Hematopoietic multipotent progenitor cell (in vitro differentiated cells): ENCODE results near the gene UBN1. TPM values are rescaled to one million over a fixed set of nuclear protein-coding genes. Genes with fewer than 3 reads are reported as not detected.
"Not testable (repeated sequence)": the region's sequence is repeated elsewhere in the genome, so short reads cannot be mapped to it uniquely, and the experiment has no call there.

ENCODE experiments used
- DNase-seq, 3 donors: peaks; one replicate each; pipeline ENCODE4 v3.0.0-alpha.2; 2011 to 2015; ENCODE audit warnings: low read depth in 2 of 3, low spot score in 2 of 3
- total RNA-seq: library from RNA; depleted of rRNA; stranded (reverse); fragments of >200 nt; gene quantifications from one replicate; pipeline ENCODE4 v1.2.3, GENCODE V29; 2012

The UBN1 gene
- total RNA-seq, 1 donor = 30.4 TPM

DNA sequence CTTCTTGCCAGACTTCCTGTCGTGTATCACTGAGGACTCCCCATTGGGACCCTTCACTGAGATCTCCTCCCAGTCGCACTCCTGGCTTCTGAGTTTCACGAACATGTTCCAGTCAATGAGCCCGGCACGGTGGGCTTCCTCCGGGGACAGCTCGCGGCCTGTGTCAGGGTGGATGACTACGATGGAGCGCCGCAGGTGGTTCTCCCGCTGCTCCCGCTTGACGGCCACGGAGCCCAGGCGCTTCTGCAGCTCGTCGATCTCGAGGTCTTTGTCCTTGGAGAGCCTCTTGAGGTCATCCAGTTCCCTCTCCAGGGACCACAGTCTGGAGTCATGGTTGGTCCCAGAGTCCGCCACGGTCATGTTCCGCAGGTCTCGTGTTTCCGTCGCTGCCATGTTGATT lies 36.2 kb downstream of the UBN1 start:
- no peak for DNase-seq

- DNase-seq = no peak
Observed at GRCh38 chr16:4884209-4884608, 36.9 kb downstream of the UBN1 start.

DNA sequence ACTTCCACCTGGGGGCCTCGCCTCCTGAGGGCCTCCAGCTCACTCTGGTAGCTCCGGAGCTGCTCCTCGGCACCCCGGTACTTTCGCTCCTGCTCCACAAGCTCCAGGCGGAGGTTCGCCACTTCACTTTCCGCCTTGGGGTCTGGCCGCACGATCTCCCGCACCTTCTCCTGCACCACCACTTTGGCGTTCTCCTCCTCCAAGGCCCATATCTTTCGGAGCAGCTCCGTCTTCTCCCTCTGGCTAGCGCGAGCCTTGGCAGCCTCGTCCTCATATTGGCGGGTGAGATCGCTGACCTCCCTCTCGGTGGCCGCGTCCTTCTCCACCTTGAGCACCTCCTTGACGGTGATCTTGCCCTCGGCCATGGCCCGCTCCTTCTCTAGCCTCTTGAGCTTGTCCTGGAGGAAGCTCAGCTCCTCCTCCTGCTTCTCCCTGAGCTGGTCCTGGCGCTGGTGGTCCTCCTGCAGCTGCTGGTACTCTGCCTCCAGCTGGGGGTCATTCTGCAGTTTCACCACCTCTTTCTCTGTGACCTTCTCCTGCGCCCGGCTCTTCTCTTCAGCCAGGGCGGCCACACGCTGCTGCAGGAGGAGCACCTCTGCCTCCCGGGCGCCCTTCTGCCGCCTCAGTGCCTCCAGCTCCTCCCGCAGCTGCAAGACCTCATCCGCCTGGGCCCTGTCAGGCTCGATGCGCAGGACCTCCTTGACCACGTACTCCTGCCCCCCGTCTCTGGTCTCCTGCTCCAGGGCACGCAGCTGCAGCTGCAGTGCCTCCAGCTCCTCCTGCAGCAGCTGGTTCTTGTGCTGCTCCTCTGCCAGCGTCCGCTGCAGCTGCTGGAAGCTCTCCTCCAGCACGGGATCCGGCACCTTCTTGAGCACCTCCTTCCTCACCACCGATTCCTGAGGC lies 37.9 kb downstream of the UBN1 start:
- no peak for DNase-seq

GRCh38 chr16:4886151-4886550 lies 38.9 kb downstream of the UBN1 start:
- DNase-seq = no peak

DNA sequence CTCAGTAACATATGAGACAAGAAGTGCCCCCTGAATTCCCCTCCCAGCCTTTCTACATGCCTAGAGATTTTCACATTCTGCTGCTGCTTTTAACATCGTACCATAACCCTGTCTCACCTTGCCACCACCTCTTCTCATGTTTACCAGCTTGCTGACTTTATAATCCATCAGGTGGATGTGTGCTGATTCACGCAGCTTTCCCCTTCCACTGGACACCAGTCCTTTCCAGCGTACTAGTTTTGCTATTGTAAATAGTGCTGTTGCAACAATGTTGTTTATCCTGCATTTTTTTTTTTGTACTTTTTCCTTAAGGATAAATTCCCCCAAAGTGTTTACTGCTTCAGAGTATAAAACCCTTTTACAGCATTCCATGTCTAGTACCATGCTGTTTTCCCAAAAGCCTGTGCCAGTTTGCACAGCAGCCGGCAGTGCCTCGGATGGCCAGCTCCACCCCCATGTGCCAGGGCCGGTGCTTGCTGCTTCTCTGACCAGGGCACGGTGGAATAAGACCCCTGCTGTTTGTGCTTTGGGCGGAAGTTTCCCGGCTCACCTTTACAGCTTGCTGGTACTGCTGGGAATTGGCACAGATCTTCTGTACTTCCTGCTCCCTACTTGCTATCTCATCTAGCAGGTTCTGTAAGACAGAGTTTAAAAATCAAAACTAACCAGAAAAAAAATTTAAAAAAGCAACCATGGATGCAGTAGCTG lies 41.3 kb downstream of the UBN1 start:
- no peak for DNase-seq

DNA sequence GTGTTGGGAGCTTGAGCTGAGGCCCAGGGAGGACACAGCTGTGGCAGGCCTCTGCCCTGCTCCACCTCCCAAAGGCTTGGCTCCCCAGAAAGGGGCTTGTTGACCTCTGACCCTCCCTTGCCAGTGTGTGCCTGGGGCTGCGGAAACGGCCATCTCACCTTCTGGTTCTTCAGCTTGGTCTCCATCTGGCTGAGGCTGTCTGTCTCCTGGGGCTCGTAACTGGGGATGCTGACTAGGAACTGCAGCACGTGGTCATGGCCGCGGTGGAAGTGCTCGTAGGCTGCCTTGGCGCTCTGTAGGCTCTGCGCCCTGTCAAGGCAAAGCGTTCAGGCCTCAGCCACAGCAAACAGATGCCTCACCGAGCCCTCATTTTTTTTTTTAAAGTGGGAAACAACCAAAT lies 42.7 kb downstream of the UBN1 start:
- DNase-seq = no peak

- DNase-seq = no peak
Observed at GRCh38 chr16:4890686-4891085, 43.4 kb downstream of the UBN1 start.

GRCh38 chr16:4891097-4891885 lies 44.0 kb downstream of the UBN1 start:
- no peak for DNase-seq

DNA sequence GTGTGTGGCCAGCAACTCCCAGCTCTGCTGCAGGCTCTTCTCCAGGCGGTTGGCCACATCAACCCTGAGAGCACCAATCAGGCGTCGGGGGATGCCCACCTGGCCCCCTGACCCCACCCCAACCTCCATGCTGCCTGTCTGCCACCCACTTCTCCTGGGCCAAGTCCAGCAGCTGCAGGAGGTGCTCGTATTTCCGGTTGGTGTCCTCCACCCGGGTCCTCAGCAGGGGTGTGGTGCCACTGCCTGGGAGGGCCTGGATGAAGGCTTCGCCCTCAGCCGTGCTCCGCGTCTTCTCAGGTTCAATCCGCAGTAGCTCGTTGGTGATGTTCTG lies 44.6 kb downstream of the UBN1 start:
- DNase-seq = no peak

GRCh38 chr16:4892361-4893102 lies 45.3 kb downstream of the UBN1 start:
- DNase-seq = peak in 1 of 3 donors; percentile 5

- DNase-seq = no peak
Observed at GRCh38 chr16:4893103-4893862, 46.0 kb downstream of the UBN1 start.

DNA sequence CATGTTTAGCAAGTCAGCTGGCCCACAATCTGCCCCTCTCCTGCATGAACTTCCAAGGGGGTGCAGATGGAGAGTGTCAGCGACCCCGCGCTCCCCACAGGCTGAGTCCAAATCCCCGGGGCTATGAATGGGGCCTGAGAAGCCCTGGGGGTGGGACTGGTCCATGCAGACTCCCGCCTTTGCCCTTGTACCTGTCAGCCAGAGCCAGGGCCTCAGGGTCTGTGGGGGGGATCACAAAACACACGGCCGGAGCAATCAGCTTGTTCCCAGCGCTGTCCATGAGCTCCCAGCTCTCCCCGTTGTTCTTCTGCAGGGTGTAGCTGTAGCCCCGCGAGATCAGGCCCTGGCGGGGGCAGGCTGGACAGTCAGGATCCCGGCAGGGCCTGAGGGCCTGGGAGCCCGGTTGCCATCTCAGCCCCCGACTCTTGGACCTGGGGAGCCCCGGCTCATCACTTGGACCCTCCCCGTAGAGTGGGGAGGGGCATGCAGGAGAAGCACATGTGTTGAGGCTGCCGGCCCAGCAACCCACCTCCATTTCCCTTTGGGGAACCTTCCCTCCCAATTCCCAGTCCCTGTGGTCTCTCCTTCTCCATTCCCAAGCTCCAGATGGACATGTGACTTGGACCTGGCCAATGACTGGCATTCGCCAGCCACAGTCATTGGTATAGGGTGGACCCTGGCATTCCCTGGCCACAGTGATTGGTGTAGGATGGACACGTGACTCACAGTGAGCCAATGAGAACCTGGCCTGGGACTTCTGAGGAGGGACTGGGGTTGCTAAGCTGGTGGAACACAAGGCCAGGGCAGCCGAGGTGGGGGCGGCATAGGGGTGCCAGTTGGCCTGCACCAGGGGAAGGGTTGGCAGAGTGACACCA lies 47.2 kb downstream of the UBN1 start:
- no peak for DNase-seq

DNA sequence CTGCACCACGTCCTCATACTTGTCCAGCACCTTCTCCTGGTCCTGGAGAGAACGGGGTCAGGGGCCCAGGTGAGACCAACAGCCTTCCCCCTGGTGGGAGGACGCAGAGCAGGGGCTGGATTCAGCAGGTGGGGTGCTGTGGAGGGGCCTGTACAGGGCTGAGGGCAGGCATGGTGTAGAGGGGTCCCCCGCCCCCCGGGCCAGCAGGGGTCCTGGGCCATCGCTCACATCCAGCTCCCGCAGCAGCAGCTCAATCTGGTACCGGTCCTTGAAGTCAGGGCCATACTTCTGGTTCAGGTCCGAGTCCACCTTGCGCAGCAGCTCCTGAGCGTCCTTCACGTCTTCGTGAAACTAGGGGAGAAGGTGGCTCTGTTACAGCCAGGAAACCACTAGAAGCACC lies 48.1 kb downstream of the UBN1 start:
- DNase-seq = no peak

- not testable (repeated sequence) for DNase-seq
Observed at GRCh38 chr16:4896761-4897160, 49.5 kb downstream of the UBN1 start.

DNA sequence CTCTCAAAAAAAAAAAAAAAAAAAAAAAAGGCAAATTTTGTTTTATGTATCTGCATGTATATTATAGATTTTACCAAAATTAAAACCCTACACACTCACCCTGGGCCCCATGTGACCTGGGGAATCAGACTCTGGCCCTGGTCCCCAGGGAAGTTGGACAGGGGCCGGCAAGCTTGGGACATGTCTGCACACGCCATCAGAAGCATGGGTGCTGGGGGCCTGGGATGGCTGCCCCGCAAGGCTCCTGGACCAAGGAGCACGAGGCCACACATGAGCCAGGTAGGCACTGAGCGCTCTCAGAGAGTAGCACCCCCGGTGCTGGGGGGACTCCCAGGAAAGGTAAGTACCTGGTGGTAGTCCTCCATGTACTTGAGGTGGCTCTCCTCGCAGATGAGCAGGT lies 50.0 kb downstream of the UBN1 start:
- DNase-seq = no peak

- no peak for DNase-seq
Observed at GRCh38 chr16:4898811-4899473, 51.7 kb downstream of the UBN1 start.

DNA sequence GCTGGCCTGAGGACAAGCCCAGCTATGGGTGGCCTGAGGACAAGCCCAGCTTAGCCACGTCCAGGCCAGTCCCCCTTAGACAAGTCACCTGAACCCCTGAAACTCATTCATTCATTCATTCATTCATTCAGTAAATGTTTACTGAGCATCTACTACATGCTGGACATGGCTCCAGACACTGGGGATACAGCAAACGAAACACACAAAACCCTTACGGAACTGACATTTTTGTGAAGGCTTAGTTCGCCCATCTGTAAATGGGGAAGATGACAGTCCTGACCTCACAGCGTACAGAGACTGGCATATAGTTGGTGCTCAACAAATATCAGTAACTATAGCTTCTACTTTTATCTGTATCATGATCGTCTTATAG lies 52.2 kb downstream of the UBN1 start:
- DNase-seq = no peak

GRCh38 chr16:4900036-4900435 lies 52.8 kb downstream of the UBN1 start:
- no peak for DNase-seq

DNA sequence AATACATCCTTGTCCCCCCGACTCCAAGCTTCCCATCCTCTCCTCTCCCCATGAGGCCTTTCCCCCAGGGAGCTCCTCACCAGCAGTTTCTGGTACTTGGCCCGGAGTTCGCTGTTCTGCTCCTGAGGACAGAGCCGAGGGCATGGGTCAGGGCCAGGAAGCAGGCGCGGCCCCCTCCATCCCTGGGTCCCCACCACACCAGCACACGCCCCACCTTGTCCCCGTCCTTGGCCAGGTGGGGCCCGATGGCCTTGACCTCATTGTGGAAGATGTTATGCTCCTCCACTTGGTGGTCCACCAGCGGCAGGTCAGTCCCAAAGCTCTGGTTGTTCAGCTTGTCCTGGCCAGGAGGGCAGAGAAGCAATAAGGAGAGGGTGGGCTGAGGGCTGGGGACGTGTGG lies 53.5 kb downstream of the UBN1 start:
- no peak for DNase-seq
